HG03432 (cell line): ENCODE results near the gene MYD88.
"Not testable (repeated sequence)": the region's sequence is repeated elsewhere in the genome, so short reads cannot be mapped to it uniquely, and the experiment has no call there.

ENCODE experiments used
- ATAC-seq: cut with Tn5 transposase; IDR thresholded peaks from one replicate; pipeline ENCODE4 v1.9.1; 2021; ENCODE audit warnings: mild to moderate bottlenecking, moderate library complexity; ENCODE audit not compliant: unreplicated experiment

The MYD88 gene

GRCh38 chr3:38140326-38141172 is 2.1 kb downstream of the MYD88 start:
- no peak for ATAC-seq

- ATAC-seq: no peak
Observed at GRCh38 chr3:38141173-38141951, 2.9 kb downstream of the MYD88 start.

- ATAC-seq: no peak
Observed at GRCh38 chr3:38141952-38142273, 3.5 kb downstream of the MYD88 start.

GRCh38 chr3:38142959-38143358 is 4.5 kb downstream of the MYD88 start:
- ATAC-seq: no peak

- ATAC-seq: no peak
Observed at GRCh38 chr3:38143511-38143910, 5.0 kb downstream of the MYD88 start.

- no peak for ATAC-seq
Observed at GRCh38 chr3:38146504-38146903, 8.0 kb downstream of the MYD88 start.

GRCh38 chr3:38147421-38147820 is 9.0 kb downstream of the MYD88 start:
- ATAC-seq: no peak

GRCh38 chr3:38148311-38148882 is 9.9 kb downstream of the MYD88 start:
- no peak for ATAC-seq

- ATAC-seq: no peak
Observed at GRCh38 chr3:38149708-38150107, 11.2 kb downstream of the MYD88 start.

GRCh38 chr3:38150780-38151528 is 12.5 kb downstream of the MYD88 start:
- ATAC-seq: no peak

GRCh38 chr3:38151667-38152265 is 13.3 kb downstream of the MYD88 start:
- no peak for ATAC-seq

GRCh38 chr3:38152609-38153008 is 14.1 kb downstream of the MYD88 start:
- ATAC-seq: no peak

- no peak for ATAC-seq
Observed at GRCh38 chr3:38153221-38153620, 14.8 kb downstream of the MYD88 start.

GRCh38 chr3:38154033-38154494 is 15.6 kb downstream of the MYD88 start:
- ATAC-seq: no peak

GRCh38 chr3:38154625-38155255 is 16.3 kb downstream of the MYD88 start:
- no peak for ATAC-seq

GRCh38 chr3:38155825-38156224 is 17.4 kb downstream of the MYD88 start:
- ATAC-seq: no peak

GRCh38 chr3:38157117-38157516 is 18.7 kb downstream of the MYD88 start:
- ATAC-seq: no peak

GRCh38 chr3:38157595-38157994 is 19.1 kb downstream of the MYD88 start:
- no peak for ATAC-seq

GRCh38 chr3:38158472-38158871 is 20.0 kb downstream of the MYD88 start:
- no peak for ATAC-seq

GRCh38 chr3:38160704-38161103 is 22.2 kb downstream of the MYD88 start:
- not testable (repeated sequence) for ATAC-seq
